NCI-H82 treated with DMSO at 0.1 percent for 48 hours (cell line): ENCODE measurements around the gene KAT2B.
A peak's percentile ranks its signal among the peaks of the same experiment; 100 is the strongest.

Source experiments
- DNase-seq: peaks from one replicate; lab custom pipeline; 2025; ENCODE audit not compliant: unreplicated experiment; lab: John Stamatoyannopoulos, UW

The KAT2B gene

DNA sequence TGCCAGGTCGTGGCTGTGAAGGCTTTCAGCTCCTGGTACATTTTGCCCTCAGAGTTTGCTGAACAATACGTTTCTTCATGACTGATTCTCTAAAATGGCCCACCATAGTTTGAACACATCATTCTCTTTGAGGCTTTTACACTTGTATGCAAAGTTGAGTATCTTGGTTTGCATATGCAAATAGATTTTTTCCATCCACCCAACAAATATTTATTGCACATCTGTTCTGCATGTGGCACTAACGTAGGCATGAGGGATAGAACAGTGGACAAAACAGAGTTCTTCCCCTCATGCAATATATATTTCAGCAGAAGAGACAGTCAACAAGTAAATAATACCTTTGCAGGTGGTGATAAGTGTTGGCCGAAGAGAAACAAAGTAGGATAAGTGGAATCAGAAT lies 55.2 kb downstream of the KAT2B start:
- no peak for DNase-seq

DNA sequence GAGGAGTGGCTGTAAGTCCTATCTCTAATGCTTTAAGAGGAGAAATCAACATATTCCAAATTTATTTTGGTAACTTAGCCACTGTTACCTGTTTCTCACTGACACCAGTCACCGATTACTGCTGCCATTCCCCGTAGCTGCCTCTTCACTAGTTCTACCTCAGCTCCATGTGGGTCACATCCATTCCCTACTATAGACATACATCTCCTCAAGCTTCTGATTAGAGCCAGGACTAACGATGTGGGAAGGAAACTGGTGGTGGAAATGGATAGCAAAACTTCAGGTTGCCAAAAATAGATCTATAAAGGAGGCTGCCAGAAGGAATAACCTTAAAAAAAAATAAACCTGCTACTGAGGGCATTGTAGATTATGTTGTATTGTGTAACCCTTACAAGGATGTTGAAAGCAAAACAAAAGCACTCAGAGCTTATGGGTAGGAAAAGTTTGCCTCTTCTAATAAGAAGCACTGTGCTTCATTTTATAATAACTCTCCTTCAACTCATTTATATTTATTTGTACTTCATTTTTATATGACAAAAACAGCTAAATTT lies 56.0 kb downstream of the KAT2B start:
- DNase-seq = no peak

DNA sequence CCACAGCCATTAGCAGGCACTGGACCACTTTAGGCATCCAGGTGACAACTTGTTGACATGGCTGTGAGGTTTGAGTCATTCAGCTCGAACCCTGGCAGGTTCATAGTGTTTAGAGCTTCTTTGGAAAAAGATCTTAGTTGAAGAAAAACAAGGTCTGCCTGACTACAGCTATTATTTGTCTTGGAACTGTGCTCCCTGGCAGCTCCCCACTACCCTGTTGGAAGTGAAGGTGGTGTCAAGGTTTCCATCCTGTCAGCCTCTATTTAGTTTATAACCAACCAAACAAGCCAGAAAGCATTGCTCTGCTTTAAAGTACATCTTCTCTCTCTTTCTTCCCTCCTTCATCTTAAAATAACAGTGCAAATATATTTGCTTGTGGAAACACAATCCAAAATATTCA lies 56.8 kb downstream of the KAT2B start:
- DNase-seq = no peak

DNA sequence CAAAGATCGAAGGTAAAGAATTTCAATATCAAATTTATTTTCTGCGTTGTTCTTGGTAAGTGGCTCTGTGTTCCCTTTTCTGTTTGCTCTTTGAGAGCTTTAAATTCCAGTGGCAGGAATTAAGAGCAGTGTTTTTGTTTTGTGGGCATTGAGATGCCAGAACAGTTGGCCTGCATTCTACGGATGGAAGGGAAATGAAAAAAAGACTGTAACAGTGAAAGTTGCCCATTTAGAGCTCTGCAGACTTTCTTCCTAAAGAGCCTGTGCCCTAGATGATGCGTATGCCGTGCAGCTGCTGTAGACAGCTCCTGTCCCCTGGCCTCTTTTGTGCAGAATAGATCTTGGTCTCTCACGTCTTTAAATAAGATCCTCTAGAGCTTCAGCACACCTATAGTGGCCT lies 58.8 kb downstream of the KAT2B start:
- DNase-seq = no peak

DNA sequence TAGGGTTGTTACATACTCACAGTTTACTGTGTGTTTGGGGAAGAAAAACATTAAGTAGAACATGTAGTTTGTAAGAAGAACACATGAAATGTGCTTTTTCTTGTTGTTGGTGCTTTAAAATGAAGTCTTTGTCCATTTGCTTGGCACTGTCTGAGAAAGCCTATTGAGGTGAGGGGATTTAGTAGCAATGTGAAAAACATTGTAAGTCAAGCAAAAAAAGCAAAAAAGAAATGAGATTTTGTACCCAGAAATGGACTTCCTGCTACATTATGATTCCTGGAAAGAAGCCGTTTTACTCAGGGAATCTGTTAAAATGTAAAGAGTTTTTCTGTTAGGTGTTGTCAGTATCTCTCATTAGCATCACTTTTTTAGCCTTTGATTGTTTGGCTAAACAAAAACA lies 59.9 kb downstream of the KAT2B start:
- DNase-seq = no peak

DNA sequence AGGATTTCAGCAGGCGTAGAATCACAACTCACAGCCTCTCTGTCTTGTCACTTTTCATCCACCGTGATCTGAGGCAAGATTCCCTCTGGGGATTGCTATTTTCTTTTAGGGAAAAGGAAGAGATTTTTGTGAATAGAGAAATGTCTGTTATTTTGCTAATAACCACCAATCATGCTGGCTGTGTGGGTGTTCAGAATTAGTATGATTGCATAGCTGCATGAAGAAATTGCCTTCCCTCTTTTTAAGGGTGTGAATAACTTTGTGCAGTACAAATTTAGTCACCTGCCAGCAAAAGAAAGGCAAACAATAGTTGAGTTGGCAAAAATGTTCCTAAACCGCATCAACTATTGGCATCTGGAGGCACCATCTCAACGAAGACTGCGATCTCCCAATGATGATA lies 60.8 kb downstream of the KAT2B start:
- DNase-seq = no peak

DNA sequence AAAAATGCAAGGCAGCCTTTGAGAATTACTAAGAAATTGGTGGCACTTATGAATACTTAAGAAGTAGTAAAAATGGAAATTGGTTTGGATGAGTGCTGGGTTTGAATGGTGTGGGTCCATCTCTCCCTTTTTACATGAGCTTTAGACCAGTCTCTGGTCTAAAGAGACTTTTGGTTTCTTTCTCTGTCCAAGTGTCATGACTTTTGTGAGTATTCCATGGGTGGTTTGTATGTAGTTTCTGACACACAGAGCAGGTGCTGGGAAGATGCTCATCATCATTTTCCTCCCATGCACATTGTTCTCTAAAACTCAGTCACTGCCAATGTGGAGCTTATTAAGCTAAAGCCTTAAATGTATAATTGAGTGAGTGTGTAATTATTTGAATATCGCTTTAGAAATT lies 63.5 kb downstream of the KAT2B start:
- DNase-seq = no peak

DNA sequence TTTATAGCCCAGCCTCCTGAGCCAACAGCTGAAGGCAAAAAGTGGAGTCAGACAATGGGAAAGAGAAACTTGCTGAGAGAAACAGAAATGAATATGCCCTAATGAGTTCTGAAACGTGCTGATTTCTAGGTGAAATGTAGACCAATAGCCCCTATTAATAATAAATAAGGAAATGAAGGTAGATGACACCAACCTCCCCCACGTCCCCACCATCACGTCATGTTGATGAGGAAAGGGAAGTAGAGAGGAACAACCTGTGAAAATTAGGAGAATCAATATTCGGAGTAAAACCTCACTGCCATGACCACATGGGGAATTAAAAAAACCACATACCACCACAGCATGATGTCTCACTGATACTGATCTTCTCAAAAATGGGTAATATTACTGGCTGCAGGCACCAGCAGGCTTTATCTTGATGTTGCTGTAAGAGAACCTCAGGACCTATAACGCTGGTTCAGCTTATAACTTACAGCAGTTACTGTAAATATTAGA lies 64.0 kb downstream of the KAT2B start:
- no peak for DNase-seq

DNA sequence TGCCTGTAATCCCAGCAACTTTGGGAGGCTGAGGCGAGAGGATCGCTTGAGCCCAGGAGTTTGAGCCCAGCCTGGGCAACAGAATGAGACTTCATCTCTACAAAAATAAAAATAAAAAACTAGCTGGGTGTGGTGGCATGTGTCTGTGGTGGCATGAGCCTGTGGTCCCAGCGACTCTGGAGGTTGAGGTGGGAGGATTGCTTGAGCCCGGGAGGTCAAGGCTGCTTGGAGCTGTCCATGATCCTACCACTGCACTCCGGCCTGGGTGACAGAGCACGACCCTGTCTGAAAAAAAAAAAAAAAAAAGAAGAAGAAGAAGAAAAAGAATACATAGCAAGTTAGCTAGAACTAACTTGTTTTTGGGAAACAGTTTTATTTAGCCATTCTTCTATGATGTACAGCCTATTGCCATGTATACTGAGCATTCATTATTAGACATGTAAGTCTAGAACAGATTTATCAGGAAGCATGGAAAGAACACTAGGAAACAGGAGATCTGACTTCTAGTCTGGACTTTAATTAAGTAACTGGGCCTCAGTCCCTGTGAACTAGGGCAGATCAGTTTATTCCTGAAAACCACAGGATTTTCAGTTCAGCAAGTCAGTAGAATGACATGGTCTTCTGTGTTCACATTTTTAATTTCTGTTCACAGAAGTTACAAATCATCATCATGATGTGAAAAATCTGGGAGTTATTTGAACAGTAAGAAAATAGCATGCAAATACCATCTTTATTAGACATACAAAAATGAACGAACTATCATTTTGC lies 65.5 kb downstream of the KAT2B start:
- DNase-seq = no peak

DNA sequence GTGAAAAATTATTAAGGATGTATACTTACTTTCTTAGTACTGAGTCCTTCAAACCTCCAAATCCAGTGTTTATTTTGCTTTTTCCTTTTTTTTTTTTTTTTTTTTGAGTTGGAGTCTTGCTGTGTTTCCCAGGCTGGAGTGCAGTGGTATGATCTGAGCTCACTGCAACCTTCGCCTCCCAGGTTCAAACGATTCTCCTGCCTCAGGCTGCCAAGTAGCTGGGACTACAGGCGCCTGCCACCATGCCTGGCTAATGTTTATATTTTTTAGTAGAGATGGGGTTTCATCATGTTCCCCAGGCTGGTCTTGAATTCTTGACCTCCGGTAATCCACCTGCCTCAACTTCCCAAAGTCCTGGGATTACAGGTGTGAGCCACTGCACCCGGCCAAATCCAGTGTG lies 67.5 kb downstream of the KAT2B start:
- DNase-seq = no peak

DNA sequence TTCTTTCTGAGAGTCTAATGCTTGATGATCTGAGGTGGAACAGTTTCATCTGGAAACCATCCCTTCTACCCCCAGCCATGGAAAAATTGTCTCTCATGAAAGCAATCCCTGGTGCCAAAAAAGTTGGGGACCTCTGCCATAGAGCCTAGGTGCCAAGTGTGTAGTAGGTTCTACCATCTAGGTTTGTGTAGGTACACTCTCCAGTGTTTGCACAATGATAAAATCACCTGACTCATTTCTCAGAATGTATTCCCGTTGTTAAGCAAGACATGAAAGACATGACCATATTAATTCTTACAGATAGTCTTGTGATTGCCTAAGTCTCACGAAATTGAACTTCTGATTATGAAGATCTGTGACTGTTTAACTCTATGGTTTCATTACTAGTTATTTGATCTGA lies 68.6 kb downstream of the KAT2B start:
- DNase-seq = no peak

DNA sequence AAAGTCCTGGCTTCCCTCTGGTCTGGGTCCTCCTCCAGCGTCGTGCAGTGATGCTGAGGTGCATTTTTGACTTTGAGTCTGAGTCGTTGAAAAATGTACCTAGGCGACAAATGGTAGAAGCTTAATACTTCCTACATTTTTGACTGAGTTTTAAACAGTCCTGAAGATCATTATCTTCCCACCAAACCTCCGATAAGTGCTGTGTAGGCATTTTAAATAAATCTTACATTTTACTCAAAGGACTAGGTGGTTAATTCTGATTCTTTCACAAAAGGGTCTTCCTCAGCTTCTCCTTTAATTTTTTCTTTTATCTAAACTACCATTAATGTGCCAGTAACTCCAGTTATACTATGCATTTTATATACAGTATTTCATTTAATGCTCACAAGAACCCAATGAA lies 70.6 kb downstream of the KAT2B start:
- DNase-seq = no peak

DNA sequence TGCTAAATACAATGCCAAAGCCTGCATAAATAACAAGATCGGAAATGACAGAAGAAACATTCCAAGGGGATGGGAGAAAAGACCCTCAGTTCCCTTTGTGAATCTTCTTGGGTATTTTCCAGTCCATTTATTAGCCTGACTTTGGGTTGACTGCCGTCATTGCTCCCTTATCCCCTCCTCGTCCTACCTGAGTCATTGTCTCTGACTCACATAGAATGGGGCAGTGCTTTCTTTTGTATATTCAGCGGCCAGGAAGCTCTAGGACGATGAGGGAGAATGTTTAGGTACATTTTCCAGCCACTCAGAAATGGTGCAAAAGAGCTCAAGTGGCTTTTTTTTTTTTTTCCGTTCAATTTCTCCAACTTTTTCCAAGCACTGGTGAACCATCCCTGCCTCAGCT lies 71.6 kb downstream of the KAT2B start:
- no peak for DNase-seq

DNA sequence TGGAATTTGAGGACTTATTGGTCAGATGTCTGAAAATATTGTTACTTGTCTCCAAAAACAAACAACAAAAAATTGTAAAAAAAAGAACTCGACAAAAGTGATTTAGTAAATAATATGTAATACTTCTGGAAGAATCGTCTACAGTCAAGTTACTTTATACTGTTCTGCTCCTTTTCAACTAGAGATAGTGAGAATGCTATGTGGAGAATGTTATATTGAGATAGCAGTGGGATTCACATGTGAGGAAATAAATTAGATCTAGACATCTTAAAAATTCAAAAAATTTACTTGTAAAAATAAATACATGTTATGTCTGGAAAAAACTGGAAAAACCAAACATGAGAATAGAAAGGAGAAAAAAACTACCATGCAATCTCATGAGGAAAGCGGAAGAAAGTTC lies 80.8 kb downstream of the KAT2B start:
- DNase-seq = no peak

DNA sequence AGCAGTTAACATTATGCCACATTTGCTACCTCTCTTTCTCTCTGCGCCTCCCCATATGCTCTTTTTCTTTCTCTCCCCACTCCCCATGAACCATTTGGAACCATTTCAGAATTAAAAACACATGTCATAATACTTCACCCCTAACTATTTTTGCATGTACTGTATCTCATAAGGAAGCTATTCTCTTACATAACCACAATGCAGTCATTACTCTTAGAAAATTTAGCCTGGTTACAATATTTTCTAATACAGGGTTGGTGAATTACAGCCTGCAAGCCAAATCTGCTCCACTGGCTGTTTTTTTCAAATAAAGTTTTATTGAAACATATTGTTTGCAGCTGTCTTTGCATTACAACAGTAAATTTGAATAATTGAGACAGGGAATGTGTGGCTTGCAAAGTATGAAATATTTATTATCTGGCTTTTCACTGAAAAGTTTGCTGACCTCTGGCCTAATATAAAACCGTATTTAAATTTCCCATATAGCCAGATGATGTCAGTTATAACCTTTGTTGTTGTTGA lies 82.9 kb downstream of the KAT2B start:
- DNase-seq = no peak

DNA sequence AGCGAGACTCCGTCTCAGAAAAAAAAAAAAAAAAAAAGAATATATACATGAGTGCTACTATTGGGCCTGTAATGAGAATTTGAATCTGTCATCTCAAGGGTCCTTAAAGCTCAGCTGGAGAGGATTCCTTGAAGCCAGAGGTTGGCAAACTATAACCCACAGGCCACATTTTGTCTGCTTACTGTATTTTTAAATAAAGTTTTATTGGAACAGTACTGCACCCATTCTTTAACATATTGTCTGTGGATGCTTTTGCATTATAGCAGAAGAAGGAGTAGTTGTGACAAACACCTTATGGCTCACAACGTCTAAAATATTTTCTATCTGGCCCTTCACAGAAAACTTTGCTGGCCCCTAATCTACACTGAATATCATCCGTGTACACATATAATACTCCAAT lies 85.0 kb downstream of the KAT2B start:
- DNase-seq = no peak

DNA sequence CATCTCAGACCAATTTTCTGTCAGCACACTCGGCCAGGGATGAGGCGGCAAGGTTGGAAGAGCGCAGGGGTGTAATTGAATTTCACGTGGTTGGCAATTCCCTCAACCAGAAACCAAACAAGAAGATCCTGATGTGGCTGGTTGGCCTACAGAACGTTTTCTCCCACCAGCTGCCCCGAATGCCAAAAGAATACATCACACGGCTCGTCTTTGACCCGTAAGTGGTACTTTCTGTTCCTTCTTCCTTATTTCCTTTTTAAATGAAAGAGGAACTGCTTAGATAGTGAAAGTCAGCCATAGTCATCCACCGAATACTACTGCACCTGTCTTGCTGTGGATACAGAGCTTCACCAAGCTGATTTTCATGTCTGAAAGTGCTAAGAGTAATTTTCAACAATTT lies 85.7 kb downstream of the KAT2B start:
- no peak for DNase-seq

DNA sequence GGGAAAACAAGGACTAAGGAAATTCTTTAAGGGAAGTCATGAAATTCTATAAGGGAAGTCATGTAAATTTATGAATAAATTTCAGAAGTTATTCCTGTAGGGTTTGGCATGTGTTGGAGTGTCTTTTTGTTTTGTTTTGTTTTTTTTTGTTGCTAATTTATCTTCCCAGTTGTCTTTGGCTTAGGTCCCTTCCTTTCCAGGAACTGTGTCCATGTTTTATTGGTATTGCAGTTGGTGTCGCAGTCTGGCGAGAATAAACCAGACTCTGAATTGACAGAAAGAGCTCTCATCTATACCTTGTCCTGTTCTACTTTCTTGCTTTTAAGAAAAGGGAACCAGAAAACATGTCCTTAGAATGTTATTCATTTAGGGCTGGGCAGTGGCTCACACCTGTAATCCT lies 88.1 kb downstream of the KAT2B start:
- no peak for DNase-seq

DNA sequence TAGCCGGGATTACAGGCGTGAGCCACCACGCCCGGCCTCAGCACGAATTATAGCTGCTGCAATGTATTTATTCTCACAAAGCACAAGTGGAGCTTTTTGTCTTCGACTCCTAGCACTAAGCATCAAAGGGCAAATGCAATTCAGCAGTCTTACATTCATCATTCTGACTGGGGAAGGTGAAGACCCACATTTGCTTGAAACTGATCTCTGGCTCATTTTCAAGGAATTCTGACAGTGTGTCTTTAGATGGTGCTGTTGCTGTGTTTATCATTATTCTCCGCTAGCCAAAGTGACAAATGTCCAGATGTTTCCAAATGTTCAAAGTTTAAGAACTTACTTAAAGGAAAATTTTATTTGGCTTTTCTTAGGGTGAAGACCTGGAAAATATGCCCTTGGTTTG lies 89.9 kb downstream of the KAT2B start:
- no peak for DNase-seq

DNA sequence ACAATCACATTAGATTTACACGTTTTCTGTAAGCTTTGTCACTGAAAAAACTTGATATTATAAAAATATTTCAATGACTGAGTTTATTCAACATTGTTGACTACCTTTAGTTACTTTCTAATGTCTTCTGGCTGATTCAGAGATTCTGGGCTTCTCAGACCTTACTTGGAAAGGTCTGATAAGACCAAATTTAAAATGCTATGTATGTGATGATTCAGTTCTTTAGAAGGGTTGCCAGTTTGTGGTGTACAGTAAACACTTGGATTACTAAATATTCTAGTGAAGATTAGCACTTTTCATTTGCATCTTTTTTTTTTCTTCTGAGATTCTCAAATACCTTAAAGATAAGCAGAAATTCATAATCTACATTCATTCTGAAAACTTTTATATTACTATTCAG lies 96.0 kb downstream of the KAT2B start:
- DNase-seq = no peak

DNA sequence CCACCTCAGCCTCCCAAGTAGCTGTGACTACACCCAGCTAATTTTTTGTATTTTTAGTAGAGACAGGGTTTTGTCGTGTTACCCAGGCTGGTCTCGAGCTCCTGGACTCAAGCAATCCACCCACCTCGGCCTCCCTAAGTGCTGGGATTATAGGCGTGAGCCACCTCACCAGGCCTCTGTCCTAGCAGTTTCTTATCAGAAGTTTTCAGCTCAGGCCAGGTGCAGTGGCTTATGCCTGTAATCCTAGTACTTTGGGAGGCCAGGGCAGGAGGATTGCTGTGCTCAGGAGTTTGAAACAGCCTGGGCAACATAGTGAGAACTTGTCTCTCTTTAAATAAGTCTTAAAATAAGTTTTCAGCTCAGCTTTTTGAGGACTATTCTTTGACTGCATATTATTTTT lies 97.4 kb downstream of the KAT2B start:
- DNase-seq = peak; percentile 16

DNA sequence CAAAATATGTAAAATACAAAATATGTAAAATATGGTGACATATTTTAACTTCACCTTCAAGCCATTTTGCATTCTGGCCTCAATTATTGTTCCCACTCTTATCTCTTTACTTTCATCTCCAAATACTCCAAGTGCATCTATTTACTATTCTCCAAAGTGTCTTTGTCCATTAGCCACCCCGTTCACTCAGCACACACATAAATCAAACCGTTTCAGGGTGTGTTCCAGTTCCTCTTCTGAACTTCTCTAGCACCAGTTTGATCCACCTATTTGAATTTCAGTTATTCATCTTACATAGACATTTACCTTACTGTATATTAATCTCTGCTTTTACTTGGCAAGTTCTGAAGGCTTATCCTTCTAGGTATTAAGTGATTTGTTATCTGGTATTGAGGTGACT lies 100.6 kb downstream of the KAT2B start:
- no peak for DNase-seq

DNA sequence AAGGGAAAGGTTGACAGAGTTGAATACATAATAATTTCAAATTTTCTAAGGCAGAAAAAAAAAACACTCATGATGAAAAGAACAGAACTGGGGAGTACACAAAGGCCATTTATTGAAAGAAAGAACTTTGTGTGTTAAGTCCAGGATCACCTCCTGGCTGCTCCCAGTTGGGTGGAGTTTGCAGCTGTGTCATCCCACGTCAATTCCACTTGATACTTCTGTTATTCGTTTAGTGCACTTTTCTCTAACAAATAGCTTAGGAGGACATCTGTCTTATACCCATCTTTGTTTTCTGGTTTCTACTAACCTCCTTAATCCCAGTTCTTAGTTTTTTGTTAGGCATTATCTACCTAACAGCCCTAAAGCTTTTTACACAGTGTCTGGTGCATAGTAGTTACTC lies 101.1 kb downstream of the KAT2B start:
- peak; percentile 70 for DNase-seq
